NCI-H1694 treated with DMSO at 0.1 percent for 48 hours (cell line): Measurements from ENCODE around the gene ZNF813.
"Not testable (repeated sequence)": the region's sequence is repeated elsewhere in the genome, so short reads cannot be mapped to it uniquely, and the experiment has no call there.

Source experiments
- DNase-seq: peaks from one replicate; lab custom pipeline; 2025; lab: John Stamatoyannopoulos, UW

Gene ZNF813

GRCh38 chr19:53483751-53484150, 16.2 kb downstream of the ZNF813 start:
- DNase-seq = not testable (repeated sequence)

GRCh38 chr19:53485046-53486004, 17.8 kb downstream of the ZNF813 start:
- no peak for DNase-seq

GRCh38 chr19:53492153-53492552, 24.6 kb downstream of the ZNF813 start:
- DNase-seq = no peak

- DNase-seq = not testable (repeated sequence)
Observed at GRCh38 chr19:53497311-53498023, 29.9 kb downstream of the ZNF813 start.

GRCh38 chr19:53498024-53498395, 30.5 kb downstream of the ZNF813 start:
- not testable (repeated sequence) for DNase-seq

- DNase-seq = not testable (repeated sequence)
Observed at GRCh38 chr19:53503151-53503550, 35.6 kb downstream of the ZNF813 start.

GRCh38 chr19:53503671-53504364, 36.3 kb downstream of the ZNF813 start:
- not testable (repeated sequence) for DNase-seq

GRCh38 chr19:53504365-53504703, 36.8 kb downstream of the ZNF813 start:
- DNase-seq = not testable (repeated sequence)

GRCh38 chr19:53504885-53505284, 37.4 kb downstream of the ZNF813 start:
- DNase-seq = no peak

GRCh38 chr19:53506728-53507127, 39.2 kb downstream of the ZNF813 start:
- no peak for DNase-seq

GRCh38 chr19:53507523-53508442, 40.2 kb downstream of the ZNF813 start:
- DNase-seq = no peak

- DNase-seq = no peak
Observed at GRCh38 chr19:53509443-53509842, 41.9 kb downstream of the ZNF813 start.

GRCh38 chr19:53509845-53510244, 42.3 kb downstream of the ZNF813 start:
- no peak for DNase-seq

- no peak for DNase-seq
Observed at GRCh38 chr19:53511357-53511756, 43.8 kb downstream of the ZNF813 start.

GRCh38 chr19:53511933-53512374, 44.4 kb downstream of the ZNF813 start:
- DNase-seq = no peak

GRCh38 chr19:53515047-53515446, 47.5 kb downstream of the ZNF813 start:
- DNase-seq = not testable (repeated sequence)

GRCh38 chr19:53517114-53517741, 49.7 kb downstream of the ZNF813 start:
- no peak for DNase-seq

GRCh38 chr19:53518121-53518520, 50.6 kb downstream of the ZNF813 start:
- no peak for DNase-seq

- DNase-seq = no peak
Observed at GRCh38 chr19:53518716-53519115, 51.2 kb downstream of the ZNF813 start.

GRCh38 chr19:53519446-53519845, 51.9 kb downstream of the ZNF813 start:
- DNase-seq = no peak

- DNase-seq = no peak
Observed at GRCh38 chr19:53520163-53520546, 52.6 kb downstream of the ZNF813 start.
